Measurements from ENCODE around the gene SMC1A.
"Not testable (repeated sequence)": the region's sequence is repeated elsewhere in the genome, so short reads cannot be mapped to it uniquely, and the experiment has no call there.

SMC1A gene

DNA sequence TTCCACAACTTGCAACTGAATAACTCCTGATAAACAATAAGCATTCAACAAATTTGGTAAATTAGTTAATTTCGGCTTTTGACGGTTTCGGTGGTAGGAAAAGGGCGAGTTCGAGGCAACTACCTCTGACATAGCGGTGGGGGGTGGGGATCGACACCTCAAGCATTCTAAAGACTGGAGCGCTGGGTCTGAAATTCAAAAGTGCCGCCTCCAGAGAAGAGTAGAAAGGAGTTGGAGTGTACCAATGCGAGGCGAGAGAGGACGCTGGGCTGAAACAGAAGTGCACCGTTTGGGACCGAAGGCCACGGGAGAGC is 725 bp downstream of the SMC1A start:
- no peak for DNase-seq

DNA sequence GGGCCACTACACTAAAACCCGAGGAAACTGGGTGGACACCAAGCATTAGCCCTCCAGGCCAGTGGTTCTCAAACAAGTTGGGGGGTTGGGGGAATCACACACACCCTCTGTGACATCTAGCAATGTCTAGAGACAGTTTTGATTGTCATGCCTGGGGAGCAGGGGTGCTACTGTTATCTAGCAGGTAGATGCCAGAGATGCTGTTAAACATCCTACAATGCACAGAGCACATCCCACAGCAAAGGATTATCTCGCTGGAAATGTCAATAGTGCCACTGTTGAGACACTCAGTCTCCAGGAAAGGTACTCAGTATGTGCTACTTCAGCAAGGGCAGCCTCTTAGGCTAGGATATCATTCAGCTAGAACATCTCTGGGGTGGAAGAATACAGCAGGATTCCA is 1.3 kb downstream of the SMC1A start:
- no peak for DNase-seq

DNA sequence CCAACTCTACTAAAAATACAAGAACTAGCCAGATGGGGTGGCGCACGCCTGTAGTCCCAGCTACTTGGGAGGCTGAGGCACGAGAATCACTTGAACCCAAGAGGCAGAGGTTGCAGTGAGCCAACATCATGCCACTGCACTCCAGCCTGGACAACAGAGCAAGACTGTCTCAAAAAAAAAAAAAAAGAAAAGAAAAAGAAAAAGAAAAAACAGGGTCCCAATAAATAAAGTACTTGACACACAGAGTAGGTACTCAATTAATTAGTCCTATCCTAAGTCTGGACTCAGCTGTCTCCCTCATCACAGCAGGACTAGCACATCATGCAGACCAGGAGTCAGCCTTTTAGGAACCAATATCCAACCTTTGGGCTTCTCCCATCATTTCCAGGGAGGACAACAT is 2.1 kb downstream of the SMC1A start:
- not testable (repeated sequence) for DNase-seq

DNA sequence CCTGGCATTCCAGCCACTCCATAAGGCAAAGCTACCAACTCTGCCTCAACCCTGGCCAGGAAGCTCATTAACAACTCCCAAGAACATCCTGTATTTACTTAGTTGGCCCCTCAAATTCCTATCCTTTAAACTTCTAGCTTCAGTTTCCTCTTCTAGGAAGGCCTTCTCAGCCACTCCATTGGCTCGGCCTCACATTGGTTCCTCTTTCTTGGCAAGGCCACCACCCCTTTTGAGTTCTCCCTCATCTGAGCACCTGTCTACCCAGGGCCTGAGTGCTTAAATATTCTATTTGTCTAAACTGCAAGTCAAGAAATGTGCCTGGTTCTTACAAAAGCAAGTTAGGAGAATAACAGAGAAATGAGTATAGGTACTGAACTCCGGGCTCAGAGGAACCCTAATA is 10.0 kb downstream of the SMC1A start:
- DNase-seq = no peak

DNA sequence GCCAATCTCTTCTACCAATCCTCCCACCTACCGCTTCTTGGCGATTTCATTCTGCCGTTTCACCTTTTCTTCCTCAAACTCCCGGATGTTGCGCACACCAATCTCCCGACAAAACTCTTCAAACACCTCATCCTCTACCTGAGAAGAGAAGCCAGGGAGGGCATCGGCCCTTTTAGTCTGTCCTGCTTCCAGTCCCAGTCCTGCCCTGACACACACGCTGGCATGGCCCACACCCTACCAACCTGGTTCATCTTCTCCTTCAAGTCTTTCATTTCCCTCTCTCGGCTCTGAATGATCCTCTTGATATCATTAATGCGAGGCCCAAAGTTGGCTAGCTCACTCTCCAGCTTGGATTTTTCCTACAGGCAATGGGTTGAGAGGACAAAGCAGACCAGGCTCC is 18.9 kb downstream of the SMC1A start:
- no peak for DNase-seq

DNA sequence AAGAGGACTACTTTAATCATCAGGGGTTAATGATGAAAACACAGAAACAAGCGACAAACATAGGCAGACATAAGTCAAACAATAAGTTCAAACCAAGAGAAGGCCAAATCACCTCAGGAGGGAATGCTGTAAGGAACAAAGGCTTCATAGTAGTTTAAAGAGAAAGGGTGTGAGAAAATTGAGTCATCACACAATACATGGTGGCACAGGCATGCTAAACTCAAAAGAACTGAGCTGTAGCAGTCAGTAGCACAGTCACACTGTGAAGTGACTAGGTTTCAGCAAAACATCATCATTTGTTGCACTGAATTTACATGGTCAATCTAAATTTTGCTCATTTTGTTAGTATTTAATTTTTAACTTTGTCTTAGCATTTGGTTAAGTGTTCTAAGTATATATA is 24.2 kb downstream of the SMC1A start:
- DNase-seq = no peak

DNA sequence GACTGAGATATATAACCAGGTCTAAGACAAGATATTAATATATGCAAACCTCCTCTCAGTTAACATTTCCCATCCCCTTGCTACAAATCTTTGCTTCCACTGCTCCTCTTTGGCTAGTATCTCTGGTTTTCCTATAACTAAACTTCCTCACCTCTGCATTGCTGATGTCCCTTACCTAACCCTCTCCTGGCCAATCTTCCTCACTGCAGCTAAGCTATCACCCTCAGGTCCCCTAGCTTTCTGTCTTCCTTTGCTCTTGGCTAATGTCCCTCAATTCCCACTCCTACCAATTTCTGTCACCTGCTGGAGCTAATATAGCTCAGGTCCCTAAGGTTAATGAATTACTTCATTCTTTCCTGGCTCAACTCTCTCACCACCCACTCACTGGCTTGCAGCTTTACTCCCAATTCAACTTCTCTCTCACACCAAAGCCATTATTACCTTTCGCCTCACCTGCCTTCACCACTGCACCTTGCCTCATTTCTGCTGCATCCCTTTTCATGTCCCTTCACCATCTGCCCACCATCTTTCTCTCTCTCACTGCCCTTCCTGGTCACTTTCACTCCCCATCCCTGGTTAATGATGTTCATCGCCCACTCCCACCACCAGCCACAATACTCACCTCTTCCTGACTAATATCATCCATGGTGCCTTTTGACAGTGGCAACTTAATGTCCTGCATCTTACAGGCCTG is 26.7 kb downstream of the SMC1A start:
- DNase-seq = no peak

DNA sequence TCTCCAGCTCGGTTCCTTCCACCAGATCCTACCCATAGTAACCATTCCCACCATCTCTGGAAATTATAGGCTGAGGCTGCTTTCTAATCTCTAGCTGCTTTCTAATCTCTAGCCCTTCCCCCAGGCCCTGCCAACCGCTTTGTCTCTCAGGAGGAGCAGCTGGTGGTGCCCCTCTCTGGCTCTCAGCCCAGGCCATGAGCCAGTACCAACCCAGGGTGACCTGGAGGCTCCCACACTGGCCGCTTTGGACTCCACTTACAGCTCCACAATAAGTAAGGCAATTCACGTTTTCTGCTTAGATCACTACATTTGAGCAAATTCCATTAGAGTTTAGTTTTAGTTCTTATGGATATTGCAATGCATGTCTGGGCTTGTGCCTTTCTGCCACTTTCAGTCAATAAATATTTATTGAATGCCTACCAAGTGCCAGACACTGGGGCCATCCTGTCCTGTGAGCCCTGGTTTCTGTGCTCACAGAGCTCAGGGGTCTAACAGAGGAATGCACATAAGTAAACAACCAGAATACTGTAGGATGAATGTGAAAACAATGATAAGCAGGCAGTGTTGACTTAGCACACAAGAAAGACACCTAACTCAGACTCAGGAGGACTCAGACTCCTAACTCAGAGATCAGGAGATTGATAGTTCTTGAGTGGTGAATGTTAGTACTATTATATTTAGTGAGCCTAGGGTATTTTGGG is 38.9 kb downstream of the SMC1A start:
- no peak for DNase-seq

DNA sequence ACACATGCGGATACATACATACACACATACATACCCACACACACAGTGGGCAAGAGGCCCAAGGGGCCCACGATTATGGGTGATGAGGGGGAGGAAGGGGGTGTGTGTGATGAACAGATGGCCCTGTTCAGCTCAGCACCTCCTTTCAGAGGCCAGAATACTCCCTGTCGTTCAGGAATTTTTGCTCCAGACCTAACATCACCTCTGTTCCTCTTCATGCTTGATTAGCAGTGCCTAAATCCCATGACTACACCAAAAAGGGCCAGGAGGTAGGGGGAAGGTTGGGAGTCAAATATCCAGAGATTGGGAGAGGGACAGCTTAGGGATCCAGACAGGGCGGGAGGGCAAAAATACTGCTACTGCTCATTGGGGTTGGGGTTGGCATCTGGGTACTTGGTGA is 42.7 kb downstream of the SMC1A start:
- no peak for DNase-seq

DNA sequence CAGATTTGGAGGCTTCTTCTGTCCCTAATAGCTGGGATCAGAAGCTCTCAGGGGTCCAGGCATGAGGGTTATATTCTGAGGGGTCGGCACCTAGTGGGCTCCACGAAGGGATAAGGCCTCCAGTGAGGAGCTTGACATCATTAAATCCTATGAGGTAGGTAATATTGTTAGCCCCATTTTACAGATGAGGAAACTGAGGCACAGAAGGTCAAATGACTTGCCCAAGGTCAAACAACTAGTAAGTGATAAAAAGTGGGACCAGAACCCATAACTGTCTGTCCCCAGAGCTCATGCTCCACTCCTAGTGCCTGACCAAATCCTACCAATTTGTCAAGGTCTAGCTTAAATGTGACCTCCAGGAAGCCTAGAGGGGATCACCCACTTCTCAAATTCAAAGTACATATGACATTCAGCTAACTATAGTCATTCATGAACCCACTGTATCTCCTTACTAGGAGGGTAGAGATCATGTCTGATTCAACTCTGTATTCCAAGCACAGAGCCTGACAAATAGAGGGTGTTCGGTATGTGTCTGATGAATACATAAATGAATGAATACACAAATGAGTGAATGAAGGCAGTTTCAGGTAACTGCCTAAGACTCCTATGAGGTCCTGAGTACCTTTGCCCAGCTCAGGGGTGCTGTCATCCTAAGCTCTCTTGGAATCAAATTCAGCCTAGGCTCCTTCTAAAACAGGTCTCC is 43.3 kb downstream of the SMC1A start:
- DNase-seq = no peak

DNA sequence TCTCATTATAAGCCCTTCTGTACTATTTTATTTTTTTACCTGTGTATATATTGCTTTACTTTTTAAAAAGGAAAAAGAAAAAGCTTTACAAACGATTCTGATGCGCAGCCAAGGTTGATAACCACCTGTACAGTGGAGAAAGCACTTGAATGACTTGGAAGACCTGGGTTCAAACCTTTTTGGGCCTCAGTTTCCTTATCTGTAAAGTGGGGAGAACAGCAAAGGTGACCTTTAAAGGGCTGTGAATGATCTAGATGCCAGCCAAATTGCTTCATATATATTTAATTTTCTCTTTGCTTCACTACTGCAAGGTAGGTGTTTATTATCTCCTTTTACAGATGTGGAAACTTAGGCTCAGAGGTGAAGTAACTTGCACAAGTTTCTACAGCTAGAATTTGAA is 45.0 kb downstream of the SMC1A start:
- DNase-seq = no peak

DNA sequence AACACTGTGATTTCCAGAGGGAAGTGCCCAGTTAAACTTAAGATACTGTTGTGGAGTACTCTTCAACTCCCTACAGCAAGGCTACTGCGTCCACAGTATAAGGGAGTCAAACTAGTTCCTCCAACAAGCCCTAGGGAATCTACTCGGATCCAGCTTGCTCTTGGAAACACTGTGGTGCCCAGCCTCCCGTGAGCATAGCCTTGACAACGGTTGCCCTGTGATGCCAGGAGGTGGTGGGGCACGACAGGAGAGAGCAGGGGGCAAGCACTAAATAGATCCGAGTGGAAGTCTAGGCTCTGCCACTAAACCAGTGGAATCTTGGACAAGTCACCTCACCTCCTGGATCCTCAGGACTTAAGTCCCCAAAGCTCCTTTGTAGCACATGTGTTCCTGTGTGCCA is 45.6 kb downstream of the SMC1A start:
- no peak for DNase-seq

DNA sequence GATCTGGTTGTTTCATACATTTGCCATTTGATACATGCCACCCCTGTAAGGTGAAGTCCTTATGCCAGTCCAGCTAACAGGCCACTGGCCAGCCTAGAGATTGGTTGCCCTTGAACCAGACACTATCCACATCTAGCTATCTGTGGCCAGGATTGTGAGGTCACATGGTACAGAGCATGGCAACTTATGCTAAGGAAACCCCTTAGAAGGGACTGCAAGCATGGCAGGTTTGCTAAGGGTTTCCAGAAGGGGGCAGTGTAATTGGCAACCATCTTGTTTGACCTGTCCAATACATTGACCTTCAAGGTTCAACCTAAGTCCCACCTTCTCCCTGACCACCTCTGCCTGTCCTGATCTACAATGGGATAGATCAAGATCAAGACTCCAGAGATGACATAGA is 47.5 kb downstream of the SMC1A start:
- DNase-seq = no peak

DNA sequence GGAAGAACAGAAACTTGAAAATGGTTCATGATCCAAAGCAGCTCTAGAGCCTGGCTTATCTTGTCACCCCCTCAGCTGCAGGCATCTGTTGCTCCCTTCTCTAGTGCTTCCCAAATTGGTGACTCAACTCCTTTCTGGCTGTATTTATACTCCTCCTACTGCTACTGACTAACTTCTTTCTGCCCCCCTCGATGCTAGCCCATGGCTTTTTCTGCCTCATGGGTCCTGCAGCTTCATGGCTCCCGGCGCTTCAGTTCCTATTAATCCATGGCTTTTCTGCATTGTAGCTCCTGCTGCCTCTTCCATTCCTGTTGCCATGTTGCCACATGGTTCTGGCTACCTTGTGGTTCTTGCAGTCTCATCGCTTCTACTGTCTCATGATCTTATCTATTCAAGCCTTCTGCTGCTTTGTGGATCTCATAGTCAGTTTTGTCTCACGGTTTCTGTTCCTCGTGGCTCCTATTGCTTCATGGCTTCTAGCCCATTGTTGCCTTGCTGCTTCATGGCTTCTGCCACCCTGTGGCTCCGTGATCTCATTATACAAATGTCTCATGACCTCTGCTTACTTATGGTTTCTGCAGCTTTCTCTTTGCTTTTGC is 48.1 kb downstream of the SMC1A start:
- no peak for DNase-seq

DNA sequence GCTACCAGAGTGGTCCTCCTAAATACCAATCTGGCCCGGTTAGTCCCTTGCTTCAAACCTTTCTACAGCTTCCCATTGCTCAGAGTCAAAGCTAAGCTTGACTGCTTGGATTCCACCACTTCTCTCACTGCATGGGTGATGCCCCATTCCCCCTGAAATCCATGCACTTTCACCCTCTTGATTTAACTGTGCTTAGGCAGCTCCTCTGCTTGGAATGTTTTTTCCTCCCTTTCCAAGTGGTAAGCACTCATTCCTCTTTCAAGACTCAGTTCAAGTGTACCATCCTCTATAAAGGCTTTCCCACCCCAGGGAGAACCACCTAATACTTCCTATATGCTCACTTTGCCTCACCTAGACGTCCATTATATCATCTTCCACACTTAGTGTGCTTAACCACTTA is 49.1 kb downstream of the SMC1A start:
- no peak for DNase-seq

DNA sequence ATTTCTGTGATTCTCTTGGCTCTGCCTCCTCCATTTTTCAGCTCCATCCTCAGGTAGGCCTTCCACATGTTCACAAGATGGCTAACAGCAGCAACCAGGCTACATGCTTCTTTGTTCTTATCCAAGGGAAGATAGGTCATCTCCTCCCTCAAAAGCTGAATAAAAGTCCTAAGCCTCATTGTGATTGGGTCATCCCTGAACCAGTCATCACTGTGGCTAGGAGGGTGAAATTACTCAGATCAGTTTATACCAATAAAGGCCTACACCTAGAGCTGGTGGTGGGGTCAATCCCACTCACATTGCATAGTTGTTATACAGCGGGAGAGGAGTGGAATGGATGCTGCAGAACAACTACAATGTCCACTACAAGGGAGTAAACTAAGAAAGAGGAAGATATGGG is 56.0 kb downstream of the SMC1A start:
- not testable (repeated sequence) for DNase-seq

DNA sequence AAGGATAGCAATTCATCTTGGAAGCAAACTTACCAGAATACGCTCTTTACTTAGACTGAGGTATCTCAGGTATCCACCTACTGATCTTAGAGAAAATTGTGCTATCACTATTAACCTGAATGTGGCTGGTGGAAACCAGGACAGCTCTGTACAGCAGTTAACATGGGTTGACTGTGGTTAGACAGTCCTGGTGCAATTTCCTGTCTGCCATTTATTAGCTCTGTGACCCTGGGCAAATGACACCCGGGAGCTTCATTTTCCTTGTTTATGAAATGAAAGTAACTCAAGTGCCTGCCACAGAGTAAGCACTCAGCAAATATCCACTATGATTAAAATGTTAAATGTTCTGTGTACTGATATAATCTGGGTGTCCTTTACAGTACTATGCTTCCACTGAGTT is 60.0 kb downstream of the SMC1A start:
- no peak for DNase-seq

DNA sequence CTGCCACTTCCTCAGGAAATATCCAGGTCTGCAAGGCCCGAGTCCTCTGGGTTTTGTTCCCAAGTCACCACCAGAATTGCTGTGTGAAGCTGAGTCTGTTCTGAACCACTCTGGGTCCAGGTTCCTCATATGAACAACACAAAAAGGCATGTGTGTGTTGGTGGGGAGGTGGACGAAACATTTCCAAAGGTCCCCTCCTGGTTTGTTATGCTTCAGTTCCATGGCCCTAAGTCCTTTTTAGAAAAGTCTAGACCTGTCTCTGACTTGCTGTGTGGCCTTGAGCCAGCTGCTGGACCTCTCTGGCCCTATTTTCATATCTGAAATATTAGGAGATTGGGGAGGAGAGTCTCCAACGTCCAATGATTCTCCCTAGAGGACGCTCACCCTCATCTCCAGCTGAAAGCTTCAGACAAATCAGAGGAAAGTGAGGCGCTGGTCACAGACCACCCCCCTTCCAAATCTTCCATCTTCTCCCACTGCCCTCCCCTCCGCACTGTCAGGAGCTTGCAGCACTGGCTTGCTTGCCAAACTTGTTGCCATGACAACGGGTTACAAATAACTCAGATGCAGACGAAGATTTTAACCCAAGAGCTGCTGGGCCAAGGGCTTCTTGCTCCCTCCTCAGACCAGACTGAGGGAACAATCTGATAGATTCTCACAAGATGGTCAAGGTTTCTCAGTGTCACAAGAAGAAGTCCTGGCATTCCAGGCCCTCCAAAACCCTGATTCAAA is 64.5 kb downstream of the SMC1A start:
- no peak for DNase-seq

DNA sequence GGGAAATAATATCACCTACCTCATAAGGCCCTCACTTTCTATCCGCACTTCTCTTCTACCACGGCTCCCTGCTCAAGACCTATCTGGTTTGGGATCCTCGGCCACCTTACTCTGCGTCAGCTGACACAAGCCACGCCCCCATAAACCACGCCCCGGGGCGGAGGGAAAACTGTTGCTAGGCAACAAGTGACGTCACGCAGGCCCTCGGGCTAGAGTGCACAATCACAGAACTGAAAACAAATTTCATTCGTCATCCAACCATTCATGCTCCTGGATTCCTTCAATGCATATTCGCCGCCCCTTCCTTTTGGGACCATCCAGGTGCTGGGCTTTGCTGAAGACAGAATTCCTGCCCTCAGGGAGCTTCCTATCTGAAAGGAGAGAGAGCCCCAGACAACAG is 66.3 kb downstream of the SMC1A start:
- no peak for DNase-seq

DNA sequence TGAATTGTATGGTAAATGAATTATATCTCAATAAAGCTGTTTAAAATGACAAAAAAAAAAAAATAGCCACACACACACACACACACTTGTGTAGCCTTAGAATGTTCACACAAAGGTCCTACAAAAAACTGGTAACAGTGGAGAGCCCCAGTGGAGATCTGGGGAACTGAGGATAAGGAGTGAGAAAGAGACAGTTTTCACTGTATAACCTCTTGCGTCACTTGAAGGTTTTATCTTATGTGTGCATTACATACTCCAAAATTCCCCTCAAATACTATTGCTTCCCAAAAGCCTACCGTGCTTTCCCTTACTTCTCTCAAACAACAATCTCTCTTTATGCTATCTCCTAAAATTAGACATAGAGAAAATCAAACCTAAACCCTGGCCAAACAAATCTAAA is 67.8 kb downstream of the SMC1A start:
- no peak for DNase-seq

DNA sequence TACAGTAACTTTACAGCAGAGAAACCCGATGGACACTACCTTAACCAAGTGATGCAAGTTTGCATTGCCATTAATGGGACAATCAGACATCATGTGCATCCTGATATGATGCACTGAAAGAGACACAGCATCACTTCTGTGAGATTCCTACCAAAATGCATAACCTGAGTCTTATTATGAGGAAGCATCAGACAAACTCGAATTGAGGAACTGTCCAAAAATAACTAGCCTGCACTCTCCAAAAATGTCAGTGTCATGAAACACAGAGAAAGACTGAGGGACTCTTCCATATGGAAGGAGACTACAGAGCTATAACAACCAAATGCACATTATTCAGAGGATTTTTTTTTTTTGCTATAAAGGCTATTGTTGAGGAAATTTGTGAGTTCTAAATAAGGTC is 74.5 kb downstream of the SMC1A start:
- DNase-seq = no peak

DNA sequence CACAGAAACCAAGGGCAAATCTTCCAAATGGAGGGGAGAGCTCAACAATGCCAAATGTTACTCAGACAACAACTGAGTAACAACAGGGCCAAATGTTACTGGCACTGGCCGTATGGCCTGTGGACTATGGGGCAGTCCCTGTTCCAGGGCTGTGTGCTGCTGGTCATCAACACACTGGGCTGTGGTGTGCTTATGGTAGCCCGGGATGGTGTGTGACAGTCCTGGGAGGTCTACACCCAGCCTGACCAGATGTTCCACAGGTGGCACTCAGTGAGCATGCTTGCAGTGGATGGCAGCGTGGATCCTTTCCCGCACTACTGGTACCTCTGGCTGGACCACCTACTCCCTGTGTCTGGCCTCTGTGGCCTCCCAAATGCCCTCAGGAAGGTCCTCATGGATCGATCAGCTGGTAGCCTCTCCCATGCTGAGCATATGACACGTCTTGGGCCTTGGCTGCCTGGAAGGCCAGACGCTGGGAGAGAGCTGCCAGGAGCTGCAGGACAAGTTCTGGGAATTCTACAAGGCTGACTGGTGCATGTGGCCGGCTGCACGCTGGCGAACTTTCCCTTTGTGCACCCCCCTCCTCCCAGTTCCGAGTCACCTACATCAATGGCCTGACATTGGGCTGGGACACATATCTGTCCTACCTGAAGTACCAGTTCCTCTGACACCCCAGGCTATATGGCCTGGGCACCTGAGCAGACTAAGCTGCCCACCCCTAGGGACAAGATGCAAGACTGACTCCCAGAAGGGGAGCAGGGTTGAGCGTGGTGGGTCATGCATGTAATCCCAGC is 81.4 kb downstream of the SMC1A start:
- no peak for DNase-seq

DNA sequence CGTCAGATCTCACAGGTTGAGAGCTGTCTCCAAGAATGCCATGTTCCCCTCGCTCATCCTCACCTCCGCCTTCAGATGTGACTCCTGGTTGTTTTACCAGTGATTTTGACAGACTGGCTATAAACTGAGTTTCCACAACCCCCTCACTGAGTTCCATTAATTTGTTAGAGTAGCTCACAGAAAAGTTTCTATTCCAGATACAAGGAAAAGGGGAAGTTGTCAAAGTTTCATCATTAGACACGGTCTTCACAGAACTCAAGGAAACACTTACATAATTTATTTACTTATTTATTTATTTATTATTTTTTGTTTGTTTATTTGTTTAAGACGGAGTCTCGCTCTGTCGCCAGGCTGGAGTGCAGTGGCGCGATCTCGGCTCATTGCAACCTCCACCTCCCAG is 85.4 kb downstream of the SMC1A start:
- DNase-seq = no peak

All from right forelimb (tissue), 1 donor.